ENCODE data around the gene SNN. TPM values are rescaled to one million over a fixed set of nuclear protein-coding genes. Genes with fewer than 3 reads are reported as not detected.
A peak's percentile ranks its signal among the peaks of the same experiment; 100 is the strongest.

The SNN gene
- 176 and 211 TPM in 2 replicates for polyA plus RNA-seq
- 189 and 199 TPM in 2 replicates for polyA minus RNA-seq

DNA sequence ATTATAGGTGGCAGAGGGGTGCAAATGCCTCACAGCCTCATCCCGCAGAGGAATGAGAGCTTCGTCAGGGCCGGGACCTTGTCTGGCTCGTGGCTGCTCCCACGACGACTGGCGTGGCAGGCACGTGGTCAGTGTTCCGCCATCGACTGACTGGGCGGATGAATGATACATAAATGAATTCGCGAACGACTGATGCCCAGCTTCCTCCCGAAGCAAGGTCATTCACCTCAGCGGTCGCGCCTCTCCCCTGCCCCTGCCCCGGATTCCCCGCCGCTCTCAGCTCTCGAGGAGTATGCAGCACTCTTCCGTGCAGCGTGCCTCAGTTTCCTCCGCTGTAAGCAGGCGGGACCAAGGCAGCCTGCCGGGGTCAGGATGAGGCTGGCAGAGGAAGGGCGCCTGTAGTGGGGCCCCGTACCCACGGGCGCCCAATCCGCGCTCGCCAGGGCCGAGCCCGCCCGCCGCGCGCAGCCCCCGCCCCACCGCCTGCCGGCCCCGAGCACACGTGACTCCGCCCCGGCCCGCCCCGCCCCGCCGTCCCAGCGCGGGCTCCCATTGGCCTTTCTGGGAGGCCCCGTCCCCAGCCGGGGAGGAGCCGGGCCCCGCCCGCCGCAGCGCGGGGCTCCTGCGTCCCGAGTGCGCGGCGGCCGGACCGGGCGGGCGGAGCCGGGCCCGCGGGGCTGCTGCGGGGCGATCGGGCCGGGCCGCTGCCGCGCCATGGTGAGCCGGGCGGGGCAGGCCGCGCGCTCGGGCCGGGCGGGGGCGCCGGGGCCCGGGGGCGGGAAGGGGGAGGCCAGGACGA is at the start of gene SNN:
Gene SNN (plus strand): TSS at position 632 of the 799 bp plus-strand sequence. CDS start 7,605 bp downstream, outside the sequence.
- Histone ChIP-seq H2AFZ (ENCODE audit: low read depth, low read length) (peak within 1 kb of the TSS; percentile 45), H3K4me3 (ENCODE audit: low read length) (peak within 1 kb of the TSS; percentile 98)

DNA sequence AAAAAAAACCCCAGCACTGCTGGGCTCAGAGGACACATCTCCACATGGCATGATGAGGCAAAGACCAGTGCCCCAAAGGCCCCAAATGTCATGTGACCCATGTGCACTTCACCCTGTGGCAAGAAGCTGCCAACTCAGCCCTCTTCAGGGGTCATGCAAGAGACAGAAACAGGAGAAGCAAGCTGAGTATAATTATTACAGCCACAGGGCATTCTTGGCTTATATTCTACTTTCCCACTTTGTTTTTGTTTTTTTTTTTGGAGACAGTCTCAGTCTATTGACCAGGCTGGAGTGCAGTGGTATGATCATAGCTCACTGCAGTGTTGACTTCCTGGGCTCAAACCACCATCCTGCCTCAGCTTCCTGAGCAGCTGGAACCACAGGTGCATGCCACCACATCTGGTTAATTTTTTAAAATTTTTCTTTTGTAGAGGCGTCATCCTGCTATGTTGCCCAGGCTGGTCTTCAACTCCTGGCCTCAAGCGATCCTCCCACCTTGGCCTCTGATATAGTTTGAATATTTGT is 48.9 kb upstream of the SNN start:
- Histone ChIP-seq H3K4me2 (ENCODE audit: low read length) (no peak overlapping the region), H3K27ac (ENCODE audit: low read length) (no peak overlapping the region), H3K9ac (ENCODE audit: low read length) (no peak overlapping the region), H3K27me3 (ENCODE audit: insufficient read depth, low read depth, low read length) (no peaks in the 10 kb centered on the region), H3K36me3 (ENCODE audit: insufficient read depth, low read length) (no peaks in the 10 kb centered on the region), H3F3A (ENCODE audit: insufficient read depth, low read length, poor library complexity, severe bottlenecking) (no peaks in the 10 kb centered on the region), H3K79me2 (replicated peaks; ENCODE audit: insufficient read depth, low read length) (no peaks in the 10 kb centered on the region), H3K9me2 (ENCODE audit: insufficient read depth, low read length) (no peaks in the 10 kb centered on the region), H3K9me3 (ENCODE audit: low read length) (no peaks in the 10 kb centered on the region), H2AFZ (ENCODE audit: low read depth, low read length) (no peak overlapping the region), H4K20me1 (ENCODE audit: insufficient read depth) (no peaks in the 10 kb centered on the region), H3K4me3 (ENCODE audit: low read length) (no peak overlapping the region)
- no peak for TF ChIP-seq TAF1 (IDR thresholded peaks at IDR 0.05; ENCODE audit: low read depth)
- TF ChIP-seq MXI1 (conservative IDR thresholded peaks at IDR 0.05; ENCODE audit: poor library complexity, severe bottlenecking), result no peak
- no peak for TF ChIP-seq EZH2 (IDR thresholded peaks at IDR 0.05; ENCODE audit: borderline replicate concordance, insufficient read depth, low read length, poor library complexity, severe bottlenecking)
- TF ChIP-seq SMC3 (conservative IDR thresholded peaks at IDR 0.05; ENCODE audit: poor library complexity), result no peak
- TF ChIP-seq RAD21 (conservative IDR thresholded peaks at IDR 0.05), result no peak
- TF ChIP-seq, protein P1, sequence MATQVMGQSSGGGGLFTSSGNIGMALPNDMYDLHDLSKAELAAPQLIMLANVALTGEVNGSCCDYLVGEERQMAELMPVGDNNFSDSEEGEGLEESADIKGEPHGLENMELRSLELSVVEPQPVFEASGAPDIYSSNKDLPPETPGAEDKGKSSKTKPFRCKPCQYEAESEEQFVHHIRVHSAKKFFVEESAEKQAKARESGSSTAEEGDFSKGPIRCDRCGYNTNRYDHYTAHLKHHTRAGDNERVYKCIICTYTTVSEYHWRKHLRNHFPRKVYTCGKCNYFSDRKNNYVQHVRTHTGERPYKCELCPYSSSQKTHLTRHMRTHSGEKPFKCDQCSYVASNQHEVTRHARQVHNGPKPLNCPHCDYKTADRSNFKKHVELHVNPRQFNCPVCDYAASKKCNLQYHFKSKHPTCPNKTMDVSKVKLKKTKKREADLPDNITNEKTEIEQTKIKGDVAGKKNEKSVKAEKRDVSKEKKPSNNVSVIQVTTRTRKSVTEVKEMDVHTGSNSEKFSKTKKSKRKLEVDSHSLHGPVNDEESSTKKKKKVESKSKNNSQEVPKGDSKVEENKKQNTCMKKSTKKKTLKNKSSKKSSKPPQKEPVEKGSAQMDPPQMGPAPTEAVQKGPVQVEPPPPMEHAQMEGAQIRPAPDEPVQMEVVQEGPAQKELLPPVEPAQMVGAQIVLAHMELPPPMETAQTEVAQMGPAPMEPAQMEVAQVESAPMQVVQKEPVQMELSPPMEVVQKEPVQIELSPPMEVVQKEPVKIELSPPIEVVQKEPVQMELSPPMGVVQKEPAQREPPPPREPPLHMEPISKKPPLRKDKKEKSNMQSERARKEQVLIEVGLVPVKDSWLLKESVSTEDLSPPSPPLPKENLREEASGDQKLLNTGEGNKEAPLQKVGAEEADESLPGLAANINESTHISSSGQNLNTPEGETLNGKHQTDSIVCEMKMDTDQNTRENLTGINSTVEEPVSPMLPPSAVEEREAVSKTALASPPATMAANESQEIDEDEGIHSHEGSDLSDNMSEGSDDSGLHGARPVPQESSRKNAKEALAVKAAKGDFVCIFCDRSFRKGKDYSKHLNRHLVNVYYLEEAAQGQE (IDR thresholded peaks at IDR 0.05; ENCODE audit: borderline replicate concordance), result no peak
- TF ChIP-seq, protein P2, sequence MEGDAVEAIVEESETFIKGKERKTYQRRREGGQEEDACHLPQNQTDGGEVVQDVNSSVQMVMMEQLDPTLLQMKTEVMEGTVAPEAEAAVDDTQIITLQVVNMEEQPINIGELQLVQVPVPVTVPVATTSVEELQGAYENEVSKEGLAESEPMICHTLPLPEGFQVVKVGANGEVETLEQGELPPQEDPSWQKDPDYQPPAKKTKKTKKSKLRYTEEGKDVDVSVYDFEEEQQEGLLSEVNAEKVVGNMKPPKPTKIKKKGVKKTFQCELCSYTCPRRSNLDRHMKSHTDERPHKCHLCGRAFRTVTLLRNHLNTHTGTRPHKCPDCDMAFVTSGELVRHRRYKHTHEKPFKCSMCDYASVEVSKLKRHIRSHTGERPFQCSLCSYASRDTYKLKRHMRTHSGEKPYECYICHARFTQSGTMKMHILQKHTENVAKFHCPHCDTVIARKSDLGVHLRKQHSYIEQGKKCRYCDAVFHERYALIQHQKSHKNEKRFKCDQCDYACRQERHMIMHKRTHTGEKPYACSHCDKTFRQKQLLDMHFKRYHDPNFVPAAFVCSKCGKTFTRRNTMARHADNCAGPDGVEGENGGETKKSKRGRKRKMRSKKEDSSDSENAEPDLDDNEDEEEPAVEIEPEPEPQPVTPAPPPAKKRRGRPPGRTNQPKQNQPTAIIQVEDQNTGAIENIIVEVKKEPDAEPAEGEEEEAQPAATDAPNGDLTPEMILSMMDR (IDR thresholded peaks at IDR 0.05; ENCODE audit: poor library complexity, severe bottlenecking), result no peak
- no peak for TF ChIP-seq POLR2AphosphoS5 (IDR thresholded peaks at IDR 0.05)
- TF ChIP-seq EP300 (conservative IDR thresholded peaks at IDR 0.05; ENCODE audit: poor library complexity, severe bottlenecking), result no peak

More for the DNA sequence above, at the start of gene SNN:
- Histone ChIP-seq H3K4me2 (ENCODE audit: low read length) (peak within 1 kb of the TSS; percentile 77), H3K9me2 (ENCODE audit: insufficient read depth, low read length) (no peaks in the 10 kb centered on the region), H3K27me3 (ENCODE audit: insufficient read depth, low read depth, low read length) (no peaks in the 10 kb centered on the region), H3K27ac (ENCODE audit: low read length) (peak within 1 kb of the TSS; percentile 53), H3K9me3 (ENCODE audit: low read length) (no peaks in the 10 kb centered on the region), H3K9ac (ENCODE audit: low read length) (peak within 1 kb of the TSS; percentile 94), H4K20me1 (ENCODE audit: insufficient read depth) (peaks cover 31% of the 10 kb centered on the region), H3K79me2 (replicated peaks; ENCODE audit: insufficient read depth, low read length) (peaks cover 45% of the 10 kb centered on the region), H3K36me3 (ENCODE audit: insufficient read depth, low read length) (no peaks in the 10 kb centered on the region), H3F3A (ENCODE audit: insufficient read depth, low read length, poor library complexity, severe bottlenecking) (no peaks in the 10 kb centered on the region)
- TF ChIP-seq EP300 (conservative IDR thresholded peaks at IDR 0.05; ENCODE audit: poor library complexity, severe bottlenecking) (no peak), POLR2AphosphoS5 (IDR thresholded peaks at IDR 0.05) (peak; percentile 52), MXI1 (conservative IDR thresholded peaks at IDR 0.05; ENCODE audit: poor library complexity, severe bottlenecking) (no peak), SMC3 (conservative IDR thresholded peaks at IDR 0.05; ENCODE audit: poor library complexity) (no peak), TAF1 (IDR thresholded peaks at IDR 0.05; ENCODE audit: low read depth) (no peak), EZH2 (IDR thresholded peaks at IDR 0.05; ENCODE audit: borderline replicate concordance, insufficient read depth, low read length, poor library complexity, severe bottlenecking) (no peak)
- TF ChIP-seq, protein P1 (IDR thresholded peaks at IDR 0.05; ENCODE audit: borderline replicate concordance), result no peak

All from neural cell (in vitro differentiated cells).